Ishikawa (cell line): Measurements from ENCODE around the gene TMEM217.

Experiments
- CEBPB ChIP-seq: IDR thresholded peaks from 2 replicates; pipeline ENCODE4 v1.6.1; 2012
- CREB1 ChIP-seq: IDR thresholded peaks from 2 replicates; pipeline ENCODE4 v1.6.1; 2012; ENCODE audit warnings: low read depth
- EGR1 ChIP-seq: IDR thresholded peaks from 2 replicates; pipeline ENCODE4 v1.6.1; 2012
- EP300 ChIP-seq: IDR thresholded peaks from 2 replicates; pipeline ENCODE4 v1.6.1; 2012; ENCODE audit warnings: borderline replicate concordance
- FOXM1 ChIP-seq: IDR thresholded peaks from 2 replicates; pipeline ENCODE4 v1.6.1; 2012; ENCODE audit warnings: low read depth, borderline replicate concordance
- NFIC ChIP-seq: IDR thresholded peaks from 2 replicates; pipeline ENCODE4 v1.6.1; 2012
- RAD21 ChIP-seq: IDR thresholded peaks from 2 replicates; pipeline ENCODE4 v1.6.1; 2012; ENCODE audit warnings: low read depth
- TAF1 ChIP-seq: IDR thresholded peaks from 2 replicates; pipeline ENCODE4 v1.6.1; 2012; ENCODE audit warnings: low read depth, mild to moderate bottlenecking
- TCF12 ChIP-seq: IDR thresholded peaks from 2 replicates; pipeline ENCODE4 v1.6.1; 2012; ENCODE audit warnings: low read depth
- TEAD4 ChIP-seq: IDR thresholded peaks from 2 replicates; pipeline ENCODE4 v1.6.1; 2012
- YY1 ChIP-seq: IDR thresholded peaks from 2 replicates; pipeline ENCODE4 v1.6.1; 2012; ENCODE audit warnings: low read depth
- ZBTB7A ChIP-seq: IDR thresholded peaks from 2 replicates; pipeline ENCODE4 v1.6.1; 2012; ENCODE audit warnings: low read depth
- TF ChIP-seq, protein P1 (sequence below): IDR thresholded peaks from 2 replicates; pipeline ENCODE4 v1.6.1; 2012; ENCODE audit warnings: low read depth, mild to moderate bottlenecking
- TF ChIP-seq, protein P2 (sequence below): IDR thresholded peaks from 2 replicates; pipeline ENCODE4 v1.6.1; 2012
- TF ChIP-seq, protein P3 (sequence below): IDR thresholded peaks from 2 replicates; pipeline ENCODE4 v1.6.1; 2012

TMEM217 gene

DNA sequence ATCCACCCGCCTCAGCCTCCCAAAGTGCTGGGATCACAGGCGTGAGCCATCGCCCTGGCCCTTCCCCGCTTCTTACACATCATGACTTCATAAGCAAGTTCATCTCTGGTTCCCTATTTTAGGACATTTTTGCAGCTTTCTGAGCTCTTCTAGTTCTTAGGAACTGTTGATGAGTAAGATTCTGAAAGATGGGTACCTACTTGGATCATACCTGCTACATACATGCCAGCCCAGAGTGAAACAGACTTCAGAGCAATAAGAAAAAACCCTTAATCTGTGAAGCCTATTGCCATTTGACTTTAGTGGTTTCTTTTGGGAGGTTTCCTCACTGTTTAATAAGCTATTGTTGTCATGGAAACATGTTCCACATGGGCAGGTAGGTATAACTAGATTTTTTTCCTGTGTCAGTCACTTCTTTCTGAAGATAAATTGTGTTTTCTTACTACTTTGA, 27.9 kb upstream of the TMEM217 start:
- TF ChIP-seq NFIC: no peak
- TF ChIP-seq CEBPB: no peak
- TF ChIP-seq, protein P1, sequence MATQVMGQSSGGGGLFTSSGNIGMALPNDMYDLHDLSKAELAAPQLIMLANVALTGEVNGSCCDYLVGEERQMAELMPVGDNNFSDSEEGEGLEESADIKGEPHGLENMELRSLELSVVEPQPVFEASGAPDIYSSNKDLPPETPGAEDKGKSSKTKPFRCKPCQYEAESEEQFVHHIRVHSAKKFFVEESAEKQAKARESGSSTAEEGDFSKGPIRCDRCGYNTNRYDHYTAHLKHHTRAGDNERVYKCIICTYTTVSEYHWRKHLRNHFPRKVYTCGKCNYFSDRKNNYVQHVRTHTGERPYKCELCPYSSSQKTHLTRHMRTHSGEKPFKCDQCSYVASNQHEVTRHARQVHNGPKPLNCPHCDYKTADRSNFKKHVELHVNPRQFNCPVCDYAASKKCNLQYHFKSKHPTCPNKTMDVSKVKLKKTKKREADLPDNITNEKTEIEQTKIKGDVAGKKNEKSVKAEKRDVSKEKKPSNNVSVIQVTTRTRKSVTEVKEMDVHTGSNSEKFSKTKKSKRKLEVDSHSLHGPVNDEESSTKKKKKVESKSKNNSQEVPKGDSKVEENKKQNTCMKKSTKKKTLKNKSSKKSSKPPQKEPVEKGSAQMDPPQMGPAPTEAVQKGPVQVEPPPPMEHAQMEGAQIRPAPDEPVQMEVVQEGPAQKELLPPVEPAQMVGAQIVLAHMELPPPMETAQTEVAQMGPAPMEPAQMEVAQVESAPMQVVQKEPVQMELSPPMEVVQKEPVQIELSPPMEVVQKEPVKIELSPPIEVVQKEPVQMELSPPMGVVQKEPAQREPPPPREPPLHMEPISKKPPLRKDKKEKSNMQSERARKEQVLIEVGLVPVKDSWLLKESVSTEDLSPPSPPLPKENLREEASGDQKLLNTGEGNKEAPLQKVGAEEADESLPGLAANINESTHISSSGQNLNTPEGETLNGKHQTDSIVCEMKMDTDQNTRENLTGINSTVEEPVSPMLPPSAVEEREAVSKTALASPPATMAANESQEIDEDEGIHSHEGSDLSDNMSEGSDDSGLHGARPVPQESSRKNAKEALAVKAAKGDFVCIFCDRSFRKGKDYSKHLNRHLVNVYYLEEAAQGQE: no peak
- no peak for TF ChIP-seq ZBTB7A
- TF ChIP-seq TCF12: no peak
- no peak for TF ChIP-seq EP300
- no peak for TF ChIP-seq RAD21
- no peak for TF ChIP-seq FOXM1
- TF ChIP-seq, protein P2, sequence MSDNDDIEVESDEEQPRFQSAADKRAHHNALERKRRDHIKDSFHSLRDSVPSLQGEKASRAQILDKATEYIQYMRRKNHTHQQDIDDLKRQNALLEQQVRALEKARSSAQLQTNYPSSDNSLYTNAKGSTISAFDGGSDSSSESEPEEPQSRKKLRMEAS: no peak
- no peak for TF ChIP-seq EGR1
- no peak for TF ChIP-seq YY1

DNA sequence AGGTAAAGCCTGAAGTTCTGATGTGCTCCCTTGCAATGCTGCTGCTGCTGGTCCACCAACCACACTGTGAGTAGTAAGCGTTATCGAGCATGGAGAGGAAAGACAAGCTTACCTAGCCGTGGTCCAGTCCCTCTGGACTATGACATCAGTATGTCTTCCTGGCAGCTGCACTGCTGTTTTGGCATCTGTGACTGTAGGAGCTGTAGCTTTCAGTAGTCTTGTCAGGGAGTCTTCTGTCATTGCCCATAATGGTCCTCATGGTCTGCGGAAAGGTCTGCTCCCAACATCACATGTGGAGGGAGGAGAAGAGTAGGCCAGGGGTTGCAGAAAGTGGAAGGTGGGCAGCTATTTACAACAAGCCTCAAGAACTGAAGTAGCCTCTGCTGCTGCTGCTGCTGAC, 26.8 kb upstream of the TMEM217 start:
- TF ChIP-seq TAF1: no peak
- TF ChIP-seq, protein P1: no peak
- TF ChIP-seq, protein P2: no peak

DNA sequence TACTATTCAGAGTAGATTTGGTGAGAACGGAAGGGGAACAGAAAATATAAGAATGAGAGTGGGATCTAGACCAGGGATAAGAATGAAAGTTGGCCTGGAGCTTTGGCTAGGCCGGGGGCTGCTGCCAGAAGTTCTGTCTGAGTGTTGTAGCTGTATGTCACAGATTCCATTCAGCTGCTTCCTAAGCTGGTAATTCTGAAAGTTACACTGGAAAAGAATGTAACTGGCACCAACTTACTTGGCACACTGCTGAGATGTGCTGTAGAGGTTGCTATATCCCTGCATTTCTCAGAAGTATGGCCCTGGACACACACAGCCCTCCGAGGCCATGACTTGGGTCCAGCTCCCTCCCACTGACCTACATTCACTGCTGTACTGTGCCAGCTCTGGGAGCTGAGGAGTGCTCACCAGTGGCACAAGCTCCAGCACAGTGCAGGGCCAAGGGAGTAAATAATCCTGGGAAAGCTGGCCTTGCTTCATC, 25.8 kb upstream of the TMEM217 start:
- TF ChIP-seq TEAD4 (no peak), EP300 (no peak), CEBPB (no peak), CREB1 (no peak), YY1 (no peak), ZBTB7A (no peak), TAF1 (no peak), NFIC (no peak), TCF12 (no peak), RAD21 (no peak), FOXM1 (no peak), EGR1 (no peak)
- TF ChIP-seq, protein P1: no peak
- TF ChIP-seq, protein P2: no peak
- TF ChIP-seq, protein P3, sequence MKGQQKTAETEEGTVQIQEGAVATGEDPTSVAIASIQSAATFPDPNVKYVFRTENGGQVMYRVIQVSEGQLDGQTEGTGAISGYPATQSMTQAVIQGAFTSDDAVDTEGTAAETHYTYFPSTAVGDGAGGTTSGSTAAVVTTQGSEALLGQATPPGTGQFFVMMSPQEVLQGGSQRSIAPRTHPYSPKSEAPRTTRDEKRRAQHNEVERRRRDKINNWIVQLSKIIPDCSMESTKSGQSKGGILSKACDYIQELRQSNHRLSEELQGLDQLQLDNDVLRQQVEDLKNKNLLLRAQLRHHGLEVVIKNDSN: no peak

DNA sequence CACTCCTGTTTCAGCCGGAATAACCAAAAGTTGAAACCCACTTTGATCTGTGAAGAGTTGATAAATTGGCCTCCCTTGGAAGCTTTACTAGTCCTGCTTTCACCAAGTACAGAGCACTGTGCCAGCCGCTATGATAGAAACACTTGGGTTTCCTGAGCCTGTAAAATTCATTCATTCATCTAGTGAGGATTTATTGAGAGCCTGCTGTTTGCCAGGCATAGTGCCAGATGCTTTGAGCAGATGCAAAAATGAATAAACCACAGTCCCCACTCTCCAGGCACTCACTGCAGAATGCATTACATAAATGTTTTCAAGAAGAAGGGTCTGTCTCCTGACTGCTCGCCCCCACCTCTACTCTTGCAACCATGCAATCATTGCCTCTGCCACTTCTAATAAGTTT, 25.3 kb upstream of the TMEM217 start:
- TF ChIP-seq ZBTB7A: no peak
- TF ChIP-seq TAF1: no peak
- TF ChIP-seq RAD21: no peak
- no peak for TF ChIP-seq TEAD4
- no peak for TF ChIP-seq FOXM1

DNA sequence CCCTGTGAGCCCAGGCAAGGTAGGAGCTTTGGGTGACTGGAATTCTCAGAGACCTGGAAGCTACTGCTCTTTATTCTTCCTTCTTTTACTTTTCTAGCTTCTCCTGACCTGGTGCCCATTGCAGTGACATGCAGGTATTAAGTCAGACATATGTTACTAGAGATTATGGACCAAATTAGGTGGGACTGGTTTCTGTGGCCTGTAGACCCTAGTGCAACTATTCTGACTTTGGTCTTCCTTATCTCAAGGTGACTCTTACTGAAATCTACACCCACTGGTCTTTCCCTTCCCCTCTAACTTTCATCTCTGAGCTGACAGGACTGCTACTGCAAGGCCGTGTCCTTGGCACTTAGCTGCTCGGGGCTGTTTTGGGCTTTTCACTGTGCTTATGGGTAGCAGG, 24.4 kb upstream of the TMEM217 start:
- TF ChIP-seq TCF12: no peak
- TF ChIP-seq, protein P2: no peak
- TF ChIP-seq FOXM1: no peak
- no peak for TF ChIP-seq ZBTB7A
